ENCODE results near the gene ZNRF2.

The ZNRF2 gene

DNA sequence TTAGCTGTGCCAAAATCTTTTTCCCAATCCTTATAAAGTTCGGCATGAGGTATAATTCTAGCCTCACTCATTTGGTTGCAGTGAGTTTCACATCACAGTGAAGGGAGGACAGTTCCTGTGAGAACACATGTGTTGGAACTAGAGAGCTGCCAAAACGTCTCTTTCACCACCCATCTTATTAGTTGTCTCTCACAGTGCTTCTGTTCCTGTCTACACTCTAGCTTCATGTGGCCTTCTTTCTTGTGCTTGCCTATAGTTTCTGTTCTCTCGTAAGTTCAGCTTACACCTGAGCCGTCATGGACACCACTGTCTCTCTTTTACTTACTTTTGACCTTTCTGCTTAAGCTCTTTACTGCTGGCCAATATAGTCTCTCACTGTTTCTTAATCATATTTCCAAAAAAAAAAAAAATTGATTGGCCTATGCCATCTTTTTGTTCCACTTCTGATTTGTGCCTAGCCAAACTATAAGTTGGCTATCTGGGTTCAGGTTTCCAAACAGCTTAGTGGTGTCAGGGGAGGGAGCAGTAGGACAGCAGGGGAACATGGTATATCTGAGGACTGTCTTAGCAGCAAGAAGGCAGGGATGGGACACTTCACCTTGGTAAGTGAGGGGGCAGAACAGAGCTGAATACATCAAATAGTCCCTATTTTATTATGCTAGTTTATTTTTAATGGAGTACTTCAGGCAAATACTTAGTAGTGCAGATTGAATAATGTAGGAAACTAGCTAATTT is 38.0 kb downstream of the ZNRF2 start:
- no peak for DNase-seq (ENCODE audit: low read depth)

DNA sequence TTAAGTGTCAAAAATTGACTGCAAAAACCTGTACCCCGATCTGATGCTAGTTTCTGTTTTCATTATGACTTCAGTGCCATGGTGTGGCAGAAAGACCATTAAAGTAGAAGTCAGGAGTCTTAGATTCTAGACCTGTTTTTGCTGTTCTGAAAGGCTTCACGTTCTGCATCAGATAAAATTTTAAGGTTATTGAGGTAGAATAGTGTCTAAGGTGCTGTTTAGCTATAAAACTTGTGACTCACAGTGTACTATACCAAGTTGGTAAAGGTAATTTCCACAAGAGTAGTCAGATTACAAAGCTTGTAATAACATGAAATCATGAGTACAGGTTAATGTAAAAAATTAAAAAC is 38.6 kb downstream of the ZNRF2 start:
- no peak for DNase-seq (ENCODE audit: low read depth)

DNA sequence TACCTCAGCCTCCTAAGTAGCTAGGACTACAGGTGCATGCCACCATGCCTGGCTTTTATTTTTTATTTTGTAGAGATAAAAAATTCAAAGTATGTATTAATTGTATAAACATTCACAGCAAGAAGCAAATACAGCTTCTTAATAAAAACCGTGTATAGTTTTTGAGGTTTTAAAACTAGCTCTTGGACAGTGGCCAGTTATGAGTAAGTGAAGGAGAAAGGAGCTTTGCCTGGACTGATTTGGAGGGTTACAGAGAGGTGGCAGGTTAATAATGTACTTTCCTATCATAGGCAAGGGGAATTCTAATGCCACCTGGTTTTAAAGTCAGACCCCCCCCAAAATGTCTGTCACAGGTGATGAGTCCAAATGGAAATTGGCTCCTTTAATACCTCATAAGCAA is 43.4 kb downstream of the ZNRF2 start:
- no peak for DNase-seq (ENCODE audit: low read depth)

DNA sequence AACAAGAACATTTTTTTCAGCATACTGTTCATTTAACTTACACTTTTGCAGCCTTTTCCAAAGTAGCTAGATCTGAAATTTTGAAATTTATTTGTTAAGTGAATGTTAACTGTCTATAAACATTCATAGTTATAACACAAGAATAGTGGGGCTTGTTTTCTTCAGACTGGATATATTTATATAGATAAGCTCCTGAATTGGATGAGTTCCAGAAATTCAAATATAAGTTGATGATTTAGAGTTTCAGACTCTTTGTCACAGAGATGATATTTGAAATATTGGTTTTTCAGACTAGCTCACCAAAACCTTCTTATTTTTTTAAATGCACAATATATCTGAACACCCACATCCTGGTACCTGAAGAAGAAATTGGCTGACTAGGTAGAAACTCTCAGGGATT is 44.0 kb downstream of the ZNRF2 start:
- DNase-seq (ENCODE audit: low read depth) = no peak

DNA sequence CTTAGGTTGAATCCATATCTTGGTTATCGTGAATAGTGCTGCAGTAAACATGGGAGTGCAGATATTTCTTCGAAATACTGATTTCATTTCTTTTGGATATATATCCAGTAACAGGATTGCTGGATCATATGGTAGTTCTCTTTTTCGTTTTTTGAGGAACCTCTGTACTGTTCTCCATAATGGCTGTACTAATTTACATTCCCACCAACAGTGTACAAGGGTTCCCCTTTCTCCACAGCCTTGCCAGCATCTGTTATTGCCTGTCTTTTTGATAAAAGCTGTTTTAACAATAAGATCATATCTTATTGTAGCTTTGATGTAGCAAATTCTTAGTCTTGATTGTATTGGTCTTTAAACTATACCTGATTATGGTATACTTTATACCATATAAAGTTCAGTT is 45.3 kb downstream of the ZNRF2 start:
- no peak for DNase-seq (ENCODE audit: low read depth)

DNA sequence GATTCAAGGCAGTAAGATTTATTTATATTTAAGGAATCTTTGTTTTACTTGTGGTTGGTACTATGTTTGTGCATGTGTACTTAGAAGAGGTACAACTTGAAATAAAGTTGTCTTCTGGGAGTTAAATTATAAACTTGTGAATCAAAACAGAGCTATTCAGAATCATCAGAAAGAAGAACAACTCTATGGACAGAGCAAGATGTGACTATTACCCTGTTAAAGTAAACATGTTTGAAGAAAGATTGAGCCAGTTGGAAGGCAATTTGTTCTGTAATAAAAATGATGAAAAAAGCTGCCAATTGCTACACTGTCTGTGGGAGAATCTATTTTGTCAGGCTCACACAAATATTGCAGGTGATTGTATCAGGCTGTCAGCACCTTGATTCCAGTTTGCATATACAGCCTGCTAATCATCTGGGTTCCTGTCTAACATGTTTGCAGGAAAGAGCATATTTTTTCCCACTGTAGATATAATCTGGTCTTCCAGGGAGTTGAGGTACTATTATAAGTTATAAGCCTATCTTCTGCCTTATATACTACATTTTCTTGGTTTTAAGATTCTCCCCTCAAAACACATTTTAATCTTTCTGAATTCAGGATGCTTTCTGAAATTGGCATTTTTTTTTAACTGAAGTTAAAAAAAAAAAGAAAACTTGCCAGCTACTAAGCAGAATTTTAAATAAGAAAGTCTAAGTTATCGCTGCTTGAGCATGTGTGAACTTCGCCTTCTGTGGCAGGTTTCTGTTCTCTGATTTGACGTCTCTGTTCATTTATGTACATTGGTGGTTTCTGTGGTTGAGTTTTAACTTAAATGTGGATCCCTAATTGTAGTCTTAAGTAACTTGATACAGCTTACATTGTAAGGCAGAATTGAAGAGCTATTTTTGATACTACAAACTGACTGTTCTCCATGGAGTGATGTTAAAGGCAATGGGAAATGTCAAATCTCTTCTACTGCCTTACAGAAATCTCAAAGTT is 46.0 kb downstream of the ZNRF2 start:
- no peak for DNase-seq (ENCODE audit: low read depth)

DNA sequence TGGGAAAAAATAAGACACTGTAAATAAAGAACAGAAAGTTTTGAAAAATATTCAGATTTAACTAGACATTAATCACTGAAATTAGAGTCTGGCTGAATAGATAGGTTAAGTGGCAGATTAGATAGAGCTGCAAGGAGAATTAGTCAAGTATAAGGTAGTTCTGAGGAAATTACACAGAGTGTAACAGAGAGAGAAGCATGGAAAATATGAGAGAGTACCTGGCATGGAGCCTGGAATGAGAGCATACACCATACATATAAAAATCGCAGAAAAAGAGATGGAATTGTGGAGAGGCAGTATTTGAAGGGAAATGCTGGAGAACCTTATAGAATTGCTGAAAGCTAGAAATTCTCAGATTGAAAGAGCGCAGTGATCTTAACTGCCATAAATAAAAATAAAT is 46.9 kb downstream of the ZNRF2 start:
- DNase-seq (ENCODE audit: low read depth) = no peak

DNA sequence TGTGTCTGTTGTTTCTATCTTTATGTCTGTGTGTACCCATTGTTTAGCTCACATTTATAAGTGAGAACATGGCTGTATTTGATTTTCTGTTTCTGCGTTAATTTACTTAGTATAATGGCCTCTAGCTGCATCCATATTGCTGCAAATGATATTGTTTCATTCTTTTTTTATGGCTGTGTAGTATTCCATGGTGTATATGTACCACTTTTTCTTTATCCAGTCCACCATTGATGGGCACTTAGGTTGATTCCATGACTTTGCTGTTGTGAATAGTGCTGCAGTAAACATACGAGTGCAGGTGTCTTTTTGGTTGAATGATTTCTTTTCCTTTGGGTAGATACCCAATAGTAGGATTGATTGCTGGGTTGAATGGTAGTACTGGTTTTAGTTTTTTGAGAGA is 48.2 kb downstream of the ZNRF2 start:
- no peak for DNase-seq (ENCODE audit: low read depth)

DNA sequence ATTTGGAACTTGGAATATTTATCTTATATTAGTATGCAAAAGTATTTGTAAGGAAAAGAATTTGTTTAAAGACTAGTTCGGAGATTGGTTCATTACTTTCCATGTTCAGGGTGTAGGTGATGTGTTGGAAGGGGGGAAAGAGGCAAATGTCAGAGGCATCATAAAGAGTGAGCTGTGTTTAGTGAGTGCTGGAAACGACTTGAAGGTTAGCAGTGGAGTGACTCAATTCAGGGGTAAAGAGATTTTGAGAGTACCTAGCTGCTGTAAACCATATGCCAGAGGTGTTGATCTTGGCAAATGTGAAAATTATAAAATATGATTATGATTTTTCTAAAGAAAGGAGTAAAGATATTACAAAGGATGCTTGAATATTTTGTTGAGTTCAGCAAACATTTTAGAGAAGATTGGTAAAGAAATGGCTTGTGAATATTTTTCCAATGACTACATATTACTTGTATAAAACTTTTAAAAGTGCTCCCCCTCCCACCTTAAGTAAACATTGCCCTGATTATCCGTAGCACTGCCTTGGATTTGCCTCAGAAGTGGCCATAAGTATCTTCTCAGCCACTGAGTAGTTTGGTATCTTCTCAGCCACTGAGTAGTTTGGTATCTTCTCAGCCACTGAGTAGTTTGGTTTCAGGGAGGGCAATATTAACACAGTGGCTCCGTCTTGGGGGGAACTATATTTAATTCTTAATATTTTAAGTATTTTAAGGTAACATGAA is 51.5 kb downstream of the ZNRF2 start:
- DNase-seq (ENCODE audit: low read depth) = no peak

DNA sequence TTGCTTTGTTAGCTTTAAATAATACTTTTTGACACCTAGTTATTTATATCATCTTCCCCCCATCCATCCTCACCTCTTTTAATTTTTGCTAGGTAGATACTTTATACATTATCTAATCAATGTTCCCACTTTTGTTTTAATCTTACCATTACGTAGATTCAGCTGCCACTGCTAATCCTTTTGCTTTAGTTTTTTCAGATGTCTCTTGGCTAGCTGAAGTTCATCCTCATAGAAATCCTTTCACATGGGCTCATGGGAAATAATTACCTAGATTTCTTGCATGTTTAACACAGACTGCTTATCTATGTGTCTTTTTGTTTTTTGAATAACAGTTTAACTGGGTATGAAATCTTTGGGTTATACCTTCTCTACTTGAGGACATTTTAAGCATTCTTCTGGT is 60.1 kb downstream of the ZNRF2 start:
- DNase-seq (ENCODE audit: low read depth) = no peak

DNA sequence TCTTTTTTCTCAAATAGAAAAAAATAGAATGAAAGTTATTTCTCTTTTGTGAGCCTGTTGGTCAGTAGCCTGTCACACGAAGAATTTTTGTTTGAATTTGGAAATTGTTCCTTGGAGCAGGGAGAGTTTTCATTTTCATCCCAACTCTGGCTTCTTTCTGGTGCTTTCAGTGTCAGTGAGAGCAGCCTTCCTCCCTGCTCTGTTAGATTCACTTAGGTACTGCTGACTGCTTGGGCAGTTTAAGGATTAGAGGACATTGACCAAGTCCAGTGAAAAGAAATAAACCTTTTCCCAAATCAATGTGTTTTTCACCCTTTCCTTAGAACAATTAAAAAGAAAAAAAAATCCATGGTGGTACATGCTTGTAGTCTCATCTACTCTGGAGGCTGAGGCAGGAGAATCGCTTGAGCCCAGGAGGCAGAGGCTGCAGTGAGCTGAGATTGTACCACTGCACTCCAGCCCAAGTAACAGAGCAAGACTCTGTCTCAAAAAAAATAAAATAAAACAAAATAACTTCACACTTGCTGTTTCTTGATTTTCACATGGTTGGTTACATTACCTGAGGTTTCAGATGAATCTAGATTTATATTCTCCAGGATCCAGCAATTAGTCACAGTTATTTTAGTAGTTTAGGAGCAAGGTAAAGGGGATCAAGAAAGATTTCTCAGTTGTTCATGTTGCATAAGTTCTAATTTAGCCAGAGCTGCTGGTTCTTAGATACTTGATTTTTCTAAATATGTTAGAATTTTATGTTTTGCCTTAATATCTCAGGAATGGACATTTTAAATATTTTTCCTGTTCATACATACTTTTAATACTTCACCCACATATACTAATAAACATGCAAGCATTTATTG is 63.1 kb downstream of the ZNRF2 start:
- DNase-seq (ENCODE audit: low read depth) = no peak

DNA sequence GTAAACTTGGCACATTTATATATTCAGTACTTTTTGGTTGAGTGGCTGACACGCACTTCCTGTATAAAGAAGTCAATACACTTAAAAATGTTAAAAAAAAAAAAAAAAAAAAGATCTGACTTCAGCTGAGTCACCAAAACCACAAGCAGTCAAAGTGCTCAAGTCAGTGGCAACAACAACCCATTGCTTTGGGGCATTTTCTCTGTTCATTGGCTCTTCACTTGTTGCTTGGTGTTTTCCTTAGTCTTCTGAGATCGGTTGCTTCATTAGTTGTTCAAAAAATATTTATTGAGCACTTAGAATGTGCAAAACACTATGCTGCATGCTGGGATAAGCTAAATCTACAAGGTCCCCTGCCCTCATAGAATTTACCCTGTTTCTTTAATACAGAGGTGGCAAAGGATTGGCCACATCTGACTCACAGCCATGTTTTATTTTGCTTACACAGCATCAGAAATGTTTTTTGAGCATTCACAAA is 63.7 kb downstream of the ZNRF2 start:
- DNase-seq (ENCODE audit: low read depth) = no peak

DNA sequence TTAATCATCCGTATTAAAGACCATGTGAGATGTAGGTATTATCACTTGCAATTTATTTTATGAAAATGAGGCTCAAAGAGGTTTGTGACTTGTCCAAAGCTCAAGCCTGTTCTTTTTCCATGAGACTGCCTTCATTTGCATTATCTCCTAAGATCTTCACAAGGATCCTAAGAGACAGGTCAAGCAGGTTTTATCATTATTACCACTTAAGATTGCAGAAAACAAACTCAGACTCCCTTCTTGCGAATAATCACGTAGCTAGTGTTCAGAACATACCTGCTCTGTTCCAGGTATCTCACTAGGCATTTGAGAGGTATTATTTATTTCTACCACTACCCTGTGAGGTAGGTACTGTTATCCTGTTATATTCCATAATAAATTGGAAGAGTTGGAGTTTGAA is 64.8 kb downstream of the ZNRF2 start:
- DNase-seq (ENCODE audit: low read depth) = no peak

DNA sequence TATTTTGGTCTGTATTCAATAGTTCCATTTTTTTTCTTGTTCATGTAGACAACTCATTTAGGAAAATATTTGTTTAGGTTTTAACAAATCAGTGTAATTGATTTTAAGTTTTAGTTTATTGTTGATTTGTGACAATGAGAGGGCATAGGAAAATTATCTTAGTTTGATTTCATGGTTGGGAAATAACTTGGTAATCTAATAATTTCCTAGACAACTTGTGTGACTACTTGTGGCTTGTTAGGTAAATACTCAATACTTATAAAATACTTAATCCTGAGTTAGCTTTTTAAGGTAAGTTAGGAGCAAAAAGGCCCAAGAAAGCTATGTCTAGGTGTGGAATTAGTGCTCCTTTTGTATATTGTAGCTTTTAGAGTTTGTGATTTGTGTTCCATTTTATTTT is 65.4 kb downstream of the ZNRF2 start:
- DNase-seq (ENCODE audit: low read depth) = no peak

DNA sequence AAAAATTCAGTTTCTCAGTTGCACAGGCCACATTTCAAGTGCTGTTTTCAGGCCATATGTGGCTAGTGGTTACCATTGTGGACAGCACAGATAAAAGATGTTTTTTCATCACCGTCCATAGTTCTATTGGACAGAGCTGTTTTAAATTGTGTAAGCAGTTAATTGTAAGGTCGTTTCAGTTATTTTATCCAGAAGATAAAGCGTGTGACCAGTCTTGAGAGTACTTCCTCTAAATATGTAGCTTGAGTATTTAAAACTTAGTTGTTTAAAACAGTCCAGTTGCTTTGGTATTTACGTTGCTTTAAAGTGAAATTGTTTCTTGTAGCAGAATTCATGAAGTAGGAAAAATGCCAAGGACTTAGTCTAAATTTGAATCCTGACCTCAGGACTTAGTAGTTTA is 66.9 kb downstream of the ZNRF2 start:
- DNase-seq (ENCODE audit: low read depth) = no peak

DNA sequence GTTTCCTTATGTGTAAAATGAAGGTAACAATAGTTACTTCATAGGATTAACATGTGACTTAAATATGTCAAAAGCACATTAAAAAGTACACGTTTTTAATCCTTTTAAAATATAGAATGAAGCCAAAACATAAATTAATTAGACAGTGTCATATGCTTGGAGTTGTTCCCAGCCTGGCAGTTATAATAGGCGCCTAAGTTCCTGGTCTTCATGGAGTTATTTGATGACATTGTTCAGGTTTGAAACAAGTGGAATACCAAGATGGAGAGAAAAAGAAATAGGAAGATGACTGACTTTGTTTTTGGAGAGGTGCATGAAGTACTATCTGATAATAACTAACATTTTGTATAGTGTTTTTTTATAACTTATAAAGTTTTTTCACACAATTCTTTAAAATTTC is 67.3 kb downstream of the ZNRF2 start:
- DNase-seq (ENCODE audit: low read depth) = no peak

DNA sequence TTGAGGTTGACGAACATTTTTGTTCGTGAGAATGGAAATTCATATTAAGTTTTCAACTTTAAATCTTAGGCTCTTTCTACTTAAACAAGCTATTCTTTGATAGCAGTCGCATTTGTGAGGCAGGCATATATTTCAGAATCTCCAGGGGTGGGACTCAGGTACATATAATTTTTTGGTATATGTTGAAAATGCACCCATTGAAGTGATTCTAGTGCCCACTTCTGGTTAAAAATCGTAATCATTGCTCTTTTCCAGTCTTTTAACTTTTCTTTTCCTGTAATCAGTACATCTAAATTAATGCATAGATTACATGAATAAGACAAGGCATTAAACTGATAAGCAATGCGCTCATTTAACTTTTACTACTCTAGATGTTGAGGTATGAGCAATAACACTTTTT is 67.8 kb downstream of the ZNRF2 start:
- DNase-seq (ENCODE audit: low read depth) = no peak

DNA sequence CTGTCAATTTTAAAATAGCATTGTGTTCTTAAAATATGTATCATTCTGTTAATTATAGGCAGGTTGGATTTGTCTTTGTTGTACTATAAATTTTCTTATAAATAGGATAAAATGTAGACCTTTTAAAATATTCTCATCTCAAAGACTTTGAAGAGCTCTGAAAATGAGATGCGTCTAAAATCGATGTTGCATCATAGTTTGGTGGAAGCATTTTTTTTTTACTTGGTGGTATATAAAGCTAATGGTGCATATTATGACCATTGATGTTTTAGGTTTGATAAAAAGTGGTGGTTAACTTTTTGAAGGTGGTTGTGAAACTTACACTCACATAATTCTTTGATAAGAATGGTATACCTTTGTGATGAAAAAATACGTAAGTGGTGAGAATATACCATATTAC is 69.1 kb downstream of the ZNRF2 start:
- DNase-seq (ENCODE audit: low read depth) = no peak

DNA sequence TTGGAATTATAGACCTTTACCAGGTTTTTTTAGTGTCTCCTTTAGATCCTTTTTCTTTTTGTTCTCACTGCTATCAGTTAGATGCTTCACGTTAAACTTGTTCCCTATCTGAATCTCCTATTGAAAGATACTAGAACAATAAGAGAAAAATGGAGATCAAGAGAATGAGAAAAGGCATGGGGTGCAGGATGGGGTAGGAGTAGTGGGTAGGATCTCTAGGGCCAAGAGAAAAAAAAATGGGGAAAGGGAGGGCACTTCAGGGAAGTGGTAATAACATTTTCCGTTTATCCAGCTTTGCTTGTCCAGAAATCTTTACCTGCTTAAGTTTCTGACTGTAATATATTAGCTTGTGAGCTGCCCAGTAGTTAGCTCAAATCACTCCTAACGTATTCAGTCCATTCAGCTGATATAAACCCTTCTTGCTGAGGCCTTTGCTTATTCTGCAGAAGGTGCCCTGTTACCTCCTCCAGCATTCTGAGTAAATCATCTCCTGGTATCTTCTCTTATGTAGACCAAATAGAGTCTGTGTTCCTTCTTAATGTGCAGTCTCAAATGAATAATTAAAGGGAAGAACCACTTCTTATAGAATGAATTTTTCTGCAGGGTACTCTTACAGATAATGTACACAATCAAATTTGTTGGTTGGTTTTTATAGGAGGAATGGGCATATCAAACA is 69.7 kb downstream of the ZNRF2 start:
- no peak for DNase-seq (ENCODE audit: low read depth)

DNA sequence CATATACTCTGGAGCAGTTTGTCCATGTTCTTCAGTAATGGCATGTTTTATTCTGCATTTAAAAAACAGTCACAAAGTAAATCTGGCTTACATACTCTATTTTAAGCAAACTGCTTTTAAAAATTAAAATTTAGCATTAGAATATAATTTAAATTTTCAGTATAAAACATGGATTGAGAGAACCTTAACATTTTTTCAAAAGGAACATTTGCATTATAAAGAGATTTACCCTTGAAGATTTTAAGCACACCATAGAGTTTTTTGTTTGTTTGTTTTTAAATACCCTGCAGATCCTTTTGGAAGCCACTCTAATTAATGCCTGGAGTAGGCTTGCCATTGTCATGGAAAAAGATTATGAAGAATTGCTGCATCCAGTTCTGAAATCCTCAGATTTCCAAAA is 70.4 kb downstream of the ZNRF2 start:
- no peak for DNase-seq (ENCODE audit: low read depth)

DNA sequence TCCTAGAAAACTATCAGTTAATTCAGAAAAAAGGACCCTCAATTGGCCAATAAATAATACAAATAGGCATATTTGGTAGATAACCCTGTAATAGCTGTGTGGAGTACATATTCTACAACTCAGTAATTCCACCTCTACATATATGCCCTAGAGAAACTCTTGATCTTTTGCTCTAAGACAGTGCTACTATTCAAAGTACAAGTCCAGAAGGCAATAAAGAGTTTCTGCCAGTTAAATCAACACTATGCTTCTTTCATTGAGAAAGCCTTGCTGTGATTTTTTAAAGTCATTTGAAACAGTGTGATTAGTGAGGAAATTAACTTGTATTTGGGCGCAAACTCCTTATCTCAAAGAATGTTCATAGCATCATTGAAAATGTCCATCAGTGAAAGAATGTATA is 75.6 kb downstream of the ZNRF2 start:
- no peak for DNase-seq (ENCODE audit: low read depth)

Data from stimulated activated CD8-positive, alpha-beta memory T cell treated with anti-CD3 and anti-CD28 coated beads, Interleukin-15, amount 100 ng/mL, for 24 hours (primary cell).